ENCODE measurements around the gene HOXA10. TPM values are rescaled to one million over a fixed set of nuclear protein-coding genes. Genes with fewer than 3 reads are reported as not detected.

The HOXA10 gene
- total RNA-seq, 1 donor from 2014 or later = 14.2 TPM

DNA sequence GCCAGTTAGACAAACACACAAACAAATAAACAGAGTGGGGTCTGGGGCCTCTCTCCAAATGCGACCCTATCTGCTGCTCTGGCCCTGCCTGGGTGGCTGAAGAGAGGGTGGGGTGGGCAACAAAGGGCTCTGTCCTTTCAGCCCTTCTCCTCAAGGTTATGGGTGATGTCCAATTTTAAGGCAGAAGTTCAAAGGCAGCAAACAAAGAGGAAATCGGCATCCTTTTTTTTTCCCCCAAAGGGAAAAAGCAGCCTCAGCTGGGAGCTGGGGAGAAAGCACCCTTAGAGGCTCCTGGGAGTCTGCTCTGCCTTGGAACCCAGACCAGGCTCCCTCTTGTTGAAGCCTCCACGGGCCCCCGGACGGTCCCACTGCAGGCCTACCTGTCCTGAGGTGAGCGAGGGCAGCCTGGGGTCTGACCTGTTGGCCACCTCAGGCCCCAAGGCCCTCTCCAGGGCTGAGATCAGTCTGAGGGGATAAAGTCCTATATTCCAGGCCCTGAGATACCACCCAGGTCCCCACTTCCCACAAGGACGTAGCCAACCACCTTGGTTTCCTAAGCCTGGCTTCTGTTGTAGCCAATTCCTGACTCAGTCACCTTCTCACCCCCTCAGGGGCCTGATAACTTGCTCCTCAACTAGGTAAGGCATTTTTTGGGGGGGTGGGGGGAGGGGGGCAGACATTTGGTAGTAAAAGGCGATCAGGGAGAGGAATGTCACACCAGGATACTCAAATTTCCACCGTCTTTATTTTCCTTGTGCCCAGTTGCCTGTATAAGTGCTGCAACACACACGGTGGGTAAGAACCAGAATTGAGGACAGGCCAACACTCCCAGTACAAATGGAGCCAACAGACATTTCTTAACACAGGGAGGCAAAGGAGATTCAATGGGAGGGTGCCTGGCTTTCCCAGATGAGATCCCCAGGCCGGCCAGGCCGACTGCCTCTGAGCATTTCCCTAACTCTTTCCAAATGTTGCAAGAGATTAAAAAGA lies 6.6 kb upstream of the HOXA10 start:
- no peak for DNase-seq (ENCODE audit: low spot score)

DNA sequence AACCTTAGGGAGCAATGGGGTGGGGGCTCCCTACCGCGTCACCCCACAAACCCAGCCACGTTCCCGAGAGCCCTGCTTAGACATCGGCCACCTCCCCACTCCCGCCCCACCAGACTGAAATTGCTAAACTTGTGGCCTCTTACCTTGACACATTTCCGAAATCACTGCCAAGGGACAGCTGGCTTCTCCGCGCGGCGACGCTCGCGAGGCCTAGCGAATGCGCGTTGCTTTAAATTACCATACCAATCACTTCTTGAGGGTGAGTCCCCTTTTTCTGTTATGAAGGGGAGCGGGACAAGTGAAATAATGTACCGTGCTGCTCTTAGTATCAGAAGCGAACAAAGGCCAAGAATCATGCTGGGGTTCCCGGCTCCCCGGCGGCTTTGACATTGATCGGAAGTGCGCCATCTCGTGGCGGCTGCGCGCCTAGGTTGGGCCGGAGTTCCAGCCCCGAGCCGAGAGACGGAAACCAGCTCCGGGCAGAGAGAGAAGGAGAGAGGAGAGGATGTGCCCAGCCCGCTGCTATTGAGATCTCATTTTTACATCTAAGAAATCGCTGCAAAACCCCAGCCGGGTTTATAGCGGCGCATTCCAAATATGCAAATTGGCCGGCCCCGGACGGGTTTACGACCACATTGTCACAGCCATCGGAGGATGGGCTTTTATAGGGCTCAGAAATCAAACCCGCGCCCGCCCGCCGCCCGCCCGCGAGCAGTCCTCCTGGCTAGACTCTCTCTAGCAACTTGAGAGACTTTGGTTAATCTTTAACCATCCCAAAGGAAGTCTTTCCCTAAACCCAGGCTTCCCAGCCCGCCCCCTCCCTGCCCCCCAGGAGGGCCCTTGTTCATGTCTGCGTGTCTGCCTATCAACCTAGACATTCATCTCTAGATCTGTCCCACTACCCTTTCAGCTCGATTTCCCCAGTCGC lies 5.6 kb upstream of the HOXA10 start:
- DNase-seq (ENCODE audit: low spot score) = peak; percentile 94

DNA sequence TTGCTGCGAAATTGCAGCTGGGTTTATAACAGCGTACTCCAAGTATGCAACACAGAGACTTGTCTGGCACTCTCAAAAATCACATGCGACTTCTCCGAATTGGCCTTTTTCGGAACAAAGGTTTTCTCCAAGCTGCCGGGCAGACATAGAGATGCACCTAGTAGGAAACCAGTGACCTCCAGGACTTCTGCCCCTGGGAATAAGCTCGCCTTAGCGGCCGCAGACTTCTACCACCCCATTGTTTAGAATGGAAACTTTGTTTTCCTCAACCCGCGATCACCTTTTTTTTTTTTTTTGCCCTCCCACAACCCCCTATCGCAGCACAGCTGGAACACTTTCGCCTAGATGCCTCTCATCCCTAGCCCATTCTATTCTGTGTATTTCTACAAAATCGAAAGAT lies 4.9 kb upstream of the HOXA10 start:
- DNase-seq (ENCODE audit: low spot score) = no peak

DNA sequence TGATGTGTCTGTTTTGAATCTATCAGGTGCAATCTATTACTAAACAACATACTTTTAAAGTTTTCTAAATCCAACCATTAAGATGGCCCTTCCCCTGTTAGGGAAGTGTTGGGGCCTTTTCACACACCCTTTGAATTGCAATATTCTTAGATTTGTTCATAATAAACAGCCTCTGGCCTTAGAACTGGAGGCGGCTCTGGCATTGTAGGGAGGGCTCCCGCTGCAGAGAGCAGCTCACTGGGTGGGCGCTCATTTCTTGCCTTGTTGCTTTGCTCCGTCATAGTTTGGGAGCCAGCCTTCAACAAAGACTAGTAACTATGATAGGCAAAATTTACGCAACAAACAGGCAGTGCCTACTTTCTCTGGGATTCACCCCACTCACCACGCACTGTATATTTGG lies 4.2 kb upstream of the HOXA10 start:
- no peak for DNase-seq (ENCODE audit: low spot score)

DNA sequence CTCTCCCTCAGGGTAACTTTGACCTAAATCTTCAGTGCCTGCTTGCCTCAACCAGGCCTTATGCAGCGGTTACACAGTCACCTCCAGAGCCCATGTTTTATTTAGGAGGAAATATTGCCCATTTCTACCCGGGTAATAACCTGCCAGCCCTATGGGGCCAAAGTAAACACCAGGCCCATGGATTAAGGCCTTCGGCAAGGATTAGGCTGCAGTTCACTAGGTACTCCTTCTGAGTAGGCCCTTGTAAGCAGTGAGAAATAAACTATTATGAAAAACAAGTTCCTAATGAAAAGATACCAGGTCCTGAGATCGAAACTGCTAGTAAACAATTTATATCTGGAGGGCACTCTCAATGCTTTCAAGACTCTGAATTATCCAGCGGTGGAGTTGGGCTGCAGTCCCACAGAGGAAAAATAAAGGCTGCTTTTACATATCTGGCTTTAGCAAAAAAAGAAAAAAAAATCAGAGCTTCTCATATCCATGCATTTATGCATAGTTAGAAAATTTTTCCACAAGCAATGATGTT lies 3.7 kb upstream of the HOXA10 start:
- no peak for DNase-seq (ENCODE audit: low spot score)

DNA sequence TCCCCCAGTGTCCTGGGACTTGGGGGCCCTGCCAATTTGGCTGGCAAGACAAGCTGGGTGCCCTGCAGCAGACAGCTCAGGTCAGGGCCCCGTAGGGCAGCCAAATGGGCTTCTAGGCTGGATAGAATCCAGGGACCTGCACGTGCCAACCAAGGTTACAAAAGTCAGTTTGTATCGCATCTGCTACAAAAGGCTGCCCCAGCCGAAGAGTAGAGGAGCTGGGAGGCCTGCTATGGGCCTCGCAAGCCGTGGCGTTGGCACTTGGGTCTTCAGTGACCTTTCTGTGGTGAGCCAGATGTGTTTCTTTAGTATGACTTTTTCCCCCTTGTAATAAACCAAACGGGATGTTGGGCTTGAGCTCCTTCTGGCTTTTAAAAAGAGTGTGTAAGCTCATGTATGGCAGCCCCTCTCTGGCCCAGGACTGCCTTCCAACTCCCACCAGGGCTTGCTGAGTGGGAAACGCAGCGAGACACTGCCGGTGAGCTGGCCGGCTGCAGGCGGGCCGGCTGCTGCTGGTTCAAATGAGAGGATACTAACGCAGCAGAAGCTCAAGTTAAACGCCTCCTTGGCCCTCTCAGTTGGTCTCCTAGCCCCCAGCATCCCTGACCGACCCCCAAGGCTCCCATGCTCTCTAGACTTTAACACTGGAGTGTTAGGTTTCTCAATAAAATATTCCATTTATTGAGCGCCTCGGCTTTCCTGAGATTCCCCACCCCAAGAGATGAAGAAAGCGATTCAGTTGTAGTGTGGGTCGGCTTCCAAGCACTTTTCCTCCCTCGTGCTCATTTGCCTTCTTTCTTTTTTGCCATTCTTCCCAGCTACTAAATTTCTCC lies 3.1 kb upstream of the HOXA10 start:
- no peak for DNase-seq (ENCODE audit: low spot score)

DNA sequence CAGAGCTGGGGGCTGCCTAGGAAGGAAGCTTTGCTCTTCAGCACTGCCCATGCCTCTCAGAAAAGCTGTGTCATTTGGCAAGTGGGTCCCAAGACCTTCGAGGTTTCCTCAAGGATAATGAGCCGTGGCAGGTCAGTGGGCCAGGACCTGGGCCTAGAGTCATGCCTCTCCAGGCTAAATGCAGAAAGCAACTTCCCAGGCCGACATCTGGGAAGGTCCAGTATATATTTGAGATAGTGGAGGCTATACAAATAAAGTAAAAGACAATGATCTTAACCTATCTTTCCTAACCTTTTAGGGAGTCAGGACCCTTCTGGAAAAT lies 2.4 kb upstream of the HOXA10 start:
- no peak for DNase-seq (ENCODE audit: low spot score)

DNA sequence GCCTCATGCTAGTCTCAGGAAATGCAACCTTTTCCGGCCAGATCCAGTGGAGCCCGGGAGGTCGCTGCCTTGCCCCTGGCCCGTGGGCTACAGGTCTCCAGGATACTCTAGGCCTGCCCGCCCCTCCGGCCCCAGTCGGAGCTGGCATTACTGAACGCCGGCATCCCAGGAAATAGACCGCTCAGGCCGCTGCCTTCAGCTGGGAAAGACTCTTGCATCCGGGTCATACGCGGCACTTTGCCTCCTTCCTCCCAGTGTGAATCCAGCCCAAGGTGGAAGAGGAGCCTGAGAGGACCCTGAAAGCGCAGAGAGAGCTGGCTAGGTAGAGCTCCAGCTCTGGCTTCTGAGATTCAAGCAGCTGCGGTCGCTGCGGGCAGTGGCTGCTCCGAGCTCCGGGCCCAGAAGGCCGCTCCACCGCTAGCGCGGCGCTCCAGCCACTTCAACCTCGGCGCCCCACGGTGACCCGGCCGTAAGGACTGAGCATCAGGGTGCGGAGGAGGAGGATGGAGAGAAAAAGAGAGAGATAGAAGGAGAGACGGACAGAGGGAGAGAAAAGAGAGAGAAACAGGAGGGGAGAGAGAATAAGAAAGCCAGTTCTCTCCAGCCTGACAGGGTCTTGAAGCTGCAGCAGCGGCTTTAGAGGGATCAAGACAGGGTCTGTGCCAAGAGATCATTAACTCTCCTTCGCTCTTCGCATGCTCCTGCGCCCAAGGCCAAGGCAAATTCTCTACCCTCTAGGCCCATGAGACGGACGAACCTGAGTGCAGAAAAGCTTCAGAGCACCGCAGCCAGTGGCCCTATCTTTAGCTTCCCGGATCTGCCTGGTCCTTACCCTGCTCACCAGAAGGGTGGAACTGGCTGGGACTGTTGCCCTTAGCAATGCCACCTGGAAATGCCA lies 1.8 kb upstream of the HOXA10 start:
- DNase-seq (ENCODE audit: low spot score) = peak; percentile 81

DNA sequence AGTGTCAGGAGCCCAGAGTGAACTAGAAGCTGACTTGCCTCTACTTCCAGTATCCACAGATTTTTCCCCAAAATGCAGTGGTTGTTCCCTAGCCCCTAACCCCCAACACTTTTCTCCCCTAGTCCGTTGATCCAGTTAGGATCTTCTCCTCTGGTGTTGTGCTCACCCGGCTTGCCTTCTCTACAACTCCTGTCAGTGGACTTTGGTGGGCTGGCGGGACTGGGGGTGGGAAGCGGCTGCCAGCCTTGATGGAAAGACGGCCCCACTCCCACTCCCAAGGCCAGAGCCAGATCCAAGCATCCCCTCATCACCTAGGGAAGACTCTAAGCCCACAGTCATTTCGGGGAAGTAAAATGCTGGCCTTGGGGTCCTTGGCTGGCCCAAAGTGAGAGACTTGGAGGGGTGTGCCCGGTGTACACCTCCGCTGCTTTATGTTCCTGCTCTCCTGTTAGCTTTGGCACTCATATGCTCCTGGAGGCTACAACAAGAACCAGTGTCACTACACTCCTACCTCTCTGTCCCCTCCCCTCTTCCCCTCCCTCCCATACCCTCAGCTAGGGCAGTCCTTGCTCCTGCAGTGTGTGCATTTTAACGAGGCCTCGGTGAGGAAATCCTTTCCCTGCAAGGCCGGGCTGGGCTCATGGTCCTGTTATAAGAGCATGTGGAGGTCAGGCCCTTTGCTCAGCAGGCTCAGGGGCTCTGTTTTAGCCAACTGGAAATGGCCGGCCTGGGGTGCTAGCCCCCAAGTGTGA lies 930 bp upstream of the HOXA10 start:
- DNase-seq (ENCODE audit: low spot score) = no peak

DNA sequence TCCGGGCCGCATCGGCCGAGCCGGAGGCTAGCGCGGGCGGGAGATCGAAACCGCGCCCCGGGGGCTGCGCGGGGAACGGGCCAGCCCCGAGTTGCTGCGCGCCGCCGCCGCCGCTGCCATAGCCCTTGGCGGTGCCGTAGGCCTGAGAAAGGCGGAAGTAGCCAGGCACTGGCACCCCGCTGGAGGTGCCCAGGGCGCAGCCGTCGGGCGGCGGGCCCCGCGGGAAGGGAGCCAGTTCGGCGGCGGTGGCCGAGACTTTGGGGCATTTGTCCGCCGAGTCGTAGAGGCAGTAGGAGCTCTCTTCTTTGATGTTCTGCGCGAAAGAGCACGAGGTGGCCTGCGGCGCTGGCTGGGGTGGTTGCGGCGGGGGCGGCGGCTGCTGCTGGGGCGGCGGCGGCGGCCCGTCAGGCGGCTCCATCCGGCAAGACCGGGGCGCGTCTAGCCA lies 587 bp downstream of the HOXA10 start:
- no peak for DNase-seq (ENCODE audit: low spot score)

DNA sequence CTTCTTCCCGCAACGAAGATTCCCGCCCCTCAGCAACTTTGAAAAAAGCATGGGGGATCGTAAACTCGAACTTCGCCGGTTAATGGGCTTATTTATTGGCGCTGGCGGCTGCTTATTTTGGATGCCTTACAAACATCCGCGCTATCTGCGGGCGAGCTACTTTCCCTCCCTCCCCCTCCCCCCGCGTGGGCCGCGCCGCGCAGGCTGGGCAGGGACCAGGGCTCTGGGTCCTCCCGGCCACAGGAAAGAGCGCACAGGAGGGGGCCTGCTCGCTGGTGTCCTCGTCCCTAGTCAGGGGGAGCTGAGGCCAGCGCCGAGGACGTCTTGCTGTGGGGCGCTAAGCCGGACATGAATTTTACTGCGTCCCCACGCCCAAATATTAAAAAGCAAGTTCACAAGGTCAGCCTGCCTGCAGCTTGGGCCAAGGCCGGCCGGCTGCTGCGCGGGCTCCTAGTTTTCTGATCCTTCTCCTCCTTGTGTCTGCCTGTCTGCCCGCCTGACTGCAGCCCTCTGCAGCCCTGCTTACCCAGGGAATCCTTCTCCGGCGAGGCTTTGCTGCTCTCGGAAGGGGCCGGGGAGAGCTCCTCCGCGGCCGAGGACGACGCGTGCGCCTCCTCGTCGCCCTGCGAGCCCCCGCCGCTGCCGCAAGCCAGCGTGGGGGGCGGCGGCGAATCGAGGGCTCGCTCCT lies 1.2 kb downstream of the HOXA10 start:
- peak; percentile 83 for DNase-seq (ENCODE audit: low spot score)

DNA sequence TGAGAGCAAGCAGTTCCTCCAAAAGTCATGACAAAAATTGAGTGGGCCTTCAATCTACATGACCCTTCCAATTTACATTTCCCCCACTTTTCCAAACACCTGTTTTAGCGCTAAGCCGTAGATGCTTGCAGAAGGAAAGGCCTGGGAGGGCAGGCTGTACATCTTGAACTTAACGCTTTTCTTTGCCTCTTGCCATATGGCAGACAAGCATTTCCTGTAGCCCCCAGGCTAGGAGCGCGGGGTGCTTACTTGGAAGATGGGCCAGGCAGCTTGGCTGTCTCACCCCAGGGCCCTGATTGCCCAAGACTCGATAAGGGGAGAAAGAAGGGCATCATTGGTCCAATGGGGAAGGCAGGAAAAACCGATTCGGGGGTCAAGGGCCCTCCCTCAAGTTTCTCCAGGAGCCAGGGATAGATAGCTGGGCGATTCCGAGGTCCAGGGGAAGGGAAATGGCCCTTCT lies 1.8 kb downstream of the HOXA10 start:
- DNase-seq (ENCODE audit: low spot score) = no peak

DNA sequence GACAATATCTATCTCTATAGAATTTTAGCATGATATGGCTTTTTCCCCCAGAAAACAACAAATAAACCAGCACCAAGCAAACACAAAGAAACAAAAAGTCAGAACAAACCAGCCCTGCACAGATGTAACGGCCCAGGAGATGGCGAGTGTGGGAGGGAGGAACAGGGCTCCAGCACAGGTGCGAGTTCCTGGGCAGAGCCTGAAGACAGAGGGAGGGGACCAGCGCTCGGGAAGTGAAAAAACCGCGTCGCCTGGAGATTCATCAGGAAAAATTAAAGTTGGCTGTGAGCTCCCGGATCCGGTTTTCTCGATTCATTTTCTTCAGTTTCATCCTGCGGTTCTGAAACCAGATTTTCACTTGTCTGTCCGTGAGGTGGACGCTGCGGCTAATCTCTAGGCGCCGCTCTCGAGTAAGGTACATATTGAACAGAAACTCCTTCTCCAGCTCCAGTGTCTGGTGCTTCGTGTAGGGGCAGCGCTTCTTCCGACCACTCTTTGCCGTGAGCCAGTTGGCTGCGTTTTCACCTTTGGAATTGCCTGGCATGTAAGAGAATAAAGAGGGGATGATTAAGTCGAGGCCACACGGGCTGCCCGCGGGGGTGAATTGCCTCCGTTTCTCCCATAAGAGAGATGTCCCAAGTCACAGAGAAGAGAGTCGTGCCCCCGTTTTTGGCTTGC lies 2.3 kb downstream of the HOXA10 start:
- no peak for DNase-seq (ENCODE audit: low spot score)

DNA sequence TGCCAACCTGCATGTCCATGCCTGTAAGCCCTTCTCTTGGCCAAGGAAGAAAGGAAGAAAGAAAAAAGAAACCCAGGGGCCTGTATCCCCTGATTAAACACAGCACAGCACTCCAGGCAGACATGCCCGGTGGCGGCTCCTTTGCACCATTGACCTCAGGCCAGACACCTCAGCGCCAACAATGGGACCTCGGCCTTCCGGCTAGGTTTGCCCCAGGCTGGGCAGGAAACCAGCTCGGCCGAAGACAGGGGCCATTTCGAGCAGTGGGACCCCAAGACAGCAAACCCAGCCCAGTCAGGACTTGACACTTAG lies 2.8 kb downstream of the HOXA10 start:
- DNase-seq (ENCODE audit: low spot score) = no peak

DNA sequence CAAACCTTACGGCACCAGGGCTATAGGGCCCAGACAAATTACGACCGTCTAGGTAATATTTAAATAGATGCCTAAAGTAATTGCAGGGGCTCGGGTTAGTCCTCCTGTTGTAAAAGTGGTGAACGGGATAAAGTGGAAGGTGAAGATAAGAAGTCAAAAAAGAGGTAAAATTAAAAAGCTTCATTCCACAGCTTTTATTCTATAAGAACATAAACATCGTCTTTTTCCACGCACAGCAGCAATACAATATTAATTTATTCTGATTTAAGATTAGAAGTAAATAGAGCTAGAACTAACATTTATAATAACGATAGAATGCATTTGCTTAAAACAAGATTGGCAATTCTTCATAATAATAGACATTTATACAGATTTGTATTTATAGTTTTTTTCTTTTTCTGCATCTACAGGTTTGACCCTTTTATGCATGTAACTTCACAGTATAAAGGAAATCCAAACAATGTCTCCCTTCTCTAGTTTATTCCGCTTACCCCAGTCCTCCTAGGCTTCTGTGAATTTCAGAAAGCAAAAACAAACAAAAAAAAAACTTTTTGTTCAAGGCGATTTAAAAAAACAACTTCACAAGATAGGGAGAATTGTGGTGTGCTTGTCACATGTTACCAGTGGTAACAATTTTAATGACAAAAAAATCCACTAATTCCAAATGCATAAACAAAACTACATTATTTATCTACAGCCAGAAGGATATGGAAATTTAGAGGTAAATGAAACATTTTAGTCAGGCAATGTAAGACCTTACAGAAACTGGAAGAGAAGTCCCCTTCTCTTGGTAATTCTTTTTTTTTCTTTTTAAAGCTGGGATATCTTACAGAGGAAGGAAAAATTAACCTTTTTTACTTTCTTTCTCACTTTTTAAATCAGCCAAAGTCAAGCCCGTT lies 3.4 kb downstream of the HOXA10 start:
- DNase-seq (ENCODE audit: low spot score) = no peak

DNA sequence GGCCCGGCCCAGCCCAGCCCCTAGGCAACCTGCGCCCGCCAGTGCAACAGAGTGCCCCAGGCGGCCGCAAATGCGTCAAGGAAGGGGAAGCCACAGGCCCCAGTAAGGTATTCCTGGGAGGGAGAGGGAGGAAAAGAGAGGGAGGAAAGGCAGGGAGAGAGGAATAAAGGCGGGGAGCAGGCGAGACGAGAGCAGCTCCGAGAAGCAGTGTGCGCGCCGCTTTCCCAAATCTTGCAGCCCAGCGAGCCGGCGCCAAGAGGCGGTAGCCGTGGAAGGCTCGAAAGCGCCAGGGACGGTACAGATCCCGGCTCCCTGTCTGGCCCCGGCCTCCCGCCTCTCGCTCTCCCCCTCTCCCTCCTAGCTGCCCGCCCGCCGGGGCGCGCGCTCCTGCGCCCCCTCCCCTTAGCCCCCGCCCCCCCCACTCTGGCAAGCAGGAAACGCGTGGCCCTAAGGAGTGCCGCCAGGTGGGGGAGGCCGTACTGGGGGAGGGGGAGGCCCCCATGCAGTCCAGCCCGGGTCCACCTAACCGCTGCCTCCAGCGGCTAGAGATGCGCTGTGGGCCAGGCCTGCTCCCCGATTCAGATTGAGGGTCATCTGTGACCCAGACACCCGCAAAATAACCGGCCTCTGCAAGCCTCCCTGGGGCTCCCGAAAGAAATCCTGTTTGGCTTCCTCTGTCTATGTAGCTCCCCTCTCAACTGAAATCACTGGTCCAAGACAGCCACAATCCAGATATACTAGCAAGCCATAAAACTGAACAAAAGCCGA lies 4.3 kb downstream of the HOXA10 start:
- no peak for DNase-seq (ENCODE audit: low spot score)

Measured in umbilical cord (tissue), 2 donors.